Activated T-helper 2 cell treated with anti-CD3 and anti-CD28 coated beads, Interferon-gamma antibody, Interleukin-2, Interleukin-4, amounts not matched to agents 10 μg/mL and 5 μg/mL and 100 μg/mL, durations not matched to agents 14 hours and 24 hours and 36 hours (primary cell): ENCODE data around the gene ERC2. TPM values are rescaled to one million over a fixed set of nuclear protein-coding genes. Genes with fewer than 3 reads are reported as not detected.

Experiments used
- DNase-seq: peaks from one replicate; pipeline ENCODE4 v3.0.0; 2021; ENCODE audit warnings: low spot score
- H3K27ac Mint-ChIP-seq: one replicate; pipeline ENCODE4 v1.8.0; 2021; ENCODE audit warnings: mixed read lengths
- H3K27me3 Mint-ChIP-seq: one replicate; pipeline ENCODE4 v1.8.0; 2021; ENCODE audit warnings: low read depth, mixed read lengths
- H3K36me3 Mint-ChIP-seq: one replicate; pipeline ENCODE4 v1.8.0; 2021; ENCODE audit warnings: low read depth, mixed read lengths
- H3K4me1 Mint-ChIP-seq: one replicate; pipeline ENCODE4 v1.8.0; 2021; ENCODE audit warnings: low read depth, mixed read lengths
- H3K4me3 Mint-ChIP-seq: one replicate; pipeline ENCODE4 v1.8.0; 2021; ENCODE audit warnings: low read depth, mild to moderate bottlenecking, moderate library complexity, mixed read lengths
- H3K9me3 Mint-ChIP-seq: one replicate; pipeline ENCODE4 v1.8.0; 2021; ENCODE audit warnings: mixed read lengths
- intact Hi-C: fragments of 100-400 bp; cut with micrococcal nuclease; formaldehyde crosslinking; loops from one replicate; pipeline ENCODE4 v1.15.1; 2023
- total RNA-seq: library from RNA; stranded (reverse); gene quantifications from 2 replicates; pipeline ENCODE4 v1.2.3, GENCODE V29; 2022

The ERC2 gene
- total RNA-seq, 1 donor from 2014 or later: 0.09 TPM

- H3K9me3 Mint-ChIP-seq: no peaks in the 10 kb centered on the region
- intact Hi-C loops: no loop called here
- H3K27ac Mint-ChIP-seq: no peak overlapping the region
- H3K4me1 Mint-ChIP-seq: no peaks in the 10 kb centered on the region
- DNase-seq: no peak
- H3K4me3 Mint-ChIP-seq: no peak overlapping the region
- no peaks in the 10 kb centered on the region for H3K27me3 Mint-ChIP-seq
- H3K36me3 Mint-ChIP-seq: no peaks in the 10 kb centered on the region
Observed at GRCh38 chr3:55884491-55885285, 583.6 kb downstream of the ERC2 start.

- no peaks in the 10 kb centered on the region for H3K9me3 Mint-ChIP-seq
- no peak for DNase-seq
- no peaks in the 10 kb centered on the region for H3K4me1 Mint-ChIP-seq
- no peaks in the 10 kb centered on the region for H3K27me3 Mint-ChIP-seq
- H3K36me3 Mint-ChIP-seq: no peaks in the 10 kb centered on the region
- H3K27ac Mint-ChIP-seq: no peak overlapping the region
- H3K4me3 Mint-ChIP-seq: no peak overlapping the region
- intact Hi-C loops: no loop called here
Observed at GRCh38 chr3:55884066-55884465, 584.2 kb downstream of the ERC2 start.

GRCh38 chr3:55882006-55882405, 586.3 kb downstream of the ERC2 start:
- intact Hi-C loops: no loop called here
- Mint-ChIP-seq H3K36me3 (no peaks in the 10 kb centered on the region), H3K9me3 (no peaks in the 10 kb centered on the region), H3K27me3 (no peaks in the 10 kb centered on the region), H3K27ac (no peak overlapping the region), H3K4me3 (no peak overlapping the region), H3K4me1 (no peaks in the 10 kb centered on the region)
- DNase-seq: no peak

- intact Hi-C loops: no loop called here
- Mint-ChIP-seq H3K27me3 (no peaks in the 10 kb centered on the region), H3K36me3 (no peaks in the 10 kb centered on the region), H3K4me3 (no peak overlapping the region), H3K27ac (no peak overlapping the region), H3K9me3 (no peaks in the 10 kb centered on the region), H3K4me1 (no peaks in the 10 kb centered on the region)
- no peak for DNase-seq
Observed at GRCh38 chr3:55880357-55880756, 587.9 kb downstream of the ERC2 start.

GRCh38 chr3:55879901-55880331, 588.4 kb downstream of the ERC2 start:
- intact Hi-C loops: no loop called here
- Mint-ChIP-seq H3K27ac (no peak overlapping the region), H3K4me1 (no peaks in the 10 kb centered on the region), H3K9me3 (no peaks in the 10 kb centered on the region), H3K27me3 (no peaks in the 10 kb centered on the region), H3K36me3 (no peaks in the 10 kb centered on the region), H3K4me3 (no peak overlapping the region)
- no peak for DNase-seq

- Mint-ChIP-seq H3K9me3 (no peaks in the 10 kb centered on the region), H3K4me1 (no peaks in the 10 kb centered on the region), H3K27me3 (no peaks in the 10 kb centered on the region), H3K4me3 (no peak overlapping the region), H3K36me3 (no peaks in the 10 kb centered on the region), H3K27ac (no peak overlapping the region)
- DNase-seq: no peak
- intact Hi-C loops: no loop called here
Observed at GRCh38 chr3:55877703-55878102, 590.6 kb downstream of the ERC2 start.

GRCh38 chr3:55876560-55876959, 591.7 kb downstream of the ERC2 start:
- intact Hi-C loops: no loop called here
- Mint-ChIP-seq H3K27ac (no peak overlapping the region), H3K27me3 (no peaks in the 10 kb centered on the region), H3K36me3 (no peaks in the 10 kb centered on the region), H3K9me3 (no peaks in the 10 kb centered on the region), H3K4me3 (no peak overlapping the region), H3K4me1 (no peaks in the 10 kb centered on the region)
- no peak for DNase-seq

GRCh38 chr3:55875113-55875512, 593.2 kb downstream of the ERC2 start:
- Mint-ChIP-seq H3K27ac (no peak overlapping the region), H3K4me1 (no peaks in the 10 kb centered on the region), H3K36me3 (no peaks in the 10 kb centered on the region), H3K27me3 (no peaks in the 10 kb centered on the region), H3K4me3 (no peak overlapping the region), H3K9me3 (no peaks in the 10 kb centered on the region)
- no peak for DNase-seq
- intact Hi-C loops: no loop called here

GRCh38 chr3:55873523-55874254, 594.6 kb downstream of the ERC2 start:
- H3K27me3 Mint-ChIP-seq: no peaks in the 10 kb centered on the region
- H3K36me3 Mint-ChIP-seq: no peaks in the 10 kb centered on the region
- H3K27ac Mint-ChIP-seq: no peak overlapping the region
- intact Hi-C loops: no loop called here
- no peaks in the 10 kb centered on the region for H3K9me3 Mint-ChIP-seq
- no peaks in the 10 kb centered on the region for H3K4me1 Mint-ChIP-seq
- H3K4me3 Mint-ChIP-seq: no peak overlapping the region
- no peak for DNase-seq

- intact Hi-C loops: no loop called here
- no peaks in the 10 kb centered on the region for H3K9me3 Mint-ChIP-seq
- H3K27me3 Mint-ChIP-seq: no peaks in the 10 kb centered on the region
Observed at GRCh38 chr3:55870594-55870993, 597.7 kb downstream of the ERC2 start.

GRCh38 chr3:55868347-55868746, 599.9 kb downstream of the ERC2 start:
- no peak overlapping the region for H3K27ac Mint-ChIP-seq
- no peaks in the 10 kb centered on the region for H3K27me3 Mint-ChIP-seq
- H3K36me3 Mint-ChIP-seq: no peaks in the 10 kb centered on the region
- DNase-seq: no peak
- H3K4me3 Mint-ChIP-seq: no peak overlapping the region
- H3K9me3 Mint-ChIP-seq: no peaks in the 10 kb centered on the region
- no peaks in the 10 kb centered on the region for H3K4me1 Mint-ChIP-seq
- intact Hi-C loops: no loop called here

More at GRCh38 chr3:55870594-55870993, 597.7 kb downstream of the ERC2 start:
- Mint-ChIP-seq H3K4me3 (no peak overlapping the region), H3K27ac (no peak overlapping the region), H3K4me1 (no peaks in the 10 kb centered on the region), H3K36me3 (no peaks in the 10 kb centered on the region)
- no peak for DNase-seq

GRCh38 chr3:55863028-55863427, 605.2 kb downstream of the ERC2 start:
- no peak for DNase-seq
- Mint-ChIP-seq H3K4me3 (no peak overlapping the region), H3K36me3 (no peaks in the 10 kb centered on the region), H3K4me1 (no peaks in the 10 kb centered on the region), H3K27ac (no peak overlapping the region), H3K27me3 (no peaks in the 10 kb centered on the region), H3K9me3 (no peaks in the 10 kb centered on the region)
- intact Hi-C loops: no loop called here

GRCh38 chr3:55860049-55860721, 608.1 kb downstream of the ERC2 start:
- Mint-ChIP-seq H3K4me3 (no peak overlapping the region), H3K36me3 (no peaks in the 10 kb centered on the region), H3K27me3 (no peaks in the 10 kb centered on the region), H3K27ac (no peak overlapping the region), H3K9me3 (no peaks in the 10 kb centered on the region), H3K4me1 (no peaks in the 10 kb centered on the region)
- intact Hi-C loops: no loop called here
- DNase-seq: no peak
